ENCODE data around the gene AKIP1.

AKIP1 gene

GRCh38 chr11:8942518-8943066 is 31.6 kb downstream of the AKIP1 start, which contains the start of gene ASCL3:
Gene ASCL3, minus strand, starts transcription at chr11:8943016. Its CDS starts 4,855 bp downstream, at chr11:8938161.
- H3K27ac ChIP-seq, result no peak within 1 kb of the TSS
- no peak for TF ChIP-seq CTCF (conservative IDR thresholded peaks at IDR 0.05)

GRCh38 chr11:8947230-8947943 is 36.4 kb downstream of the AKIP1 start:
- no peak overlapping the region for H3K27ac ChIP-seq

GRCh38 chr11:8948886-8949285 is 37.9 kb downstream of the AKIP1 start:
- no peak for TF ChIP-seq CTCF (conservative IDR thresholded peaks at IDR 0.05)
- H3K27ac ChIP-seq, result no peak overlapping the region

More at GRCh38 chr11:8947230-8947943, 36.4 kb downstream of the AKIP1 start:
- no peak for TF ChIP-seq CTCF (conservative IDR thresholded peaks at IDR 0.05)

GRCh38 chr11:8956860-8957259 is 45.9 kb downstream of the AKIP1 start:
- no peak for TF ChIP-seq CTCF (conservative IDR thresholded peaks at IDR 0.05)
- no peak overlapping the region for H3K27ac ChIP-seq

- TF ChIP-seq CTCF (conservative IDR thresholded peaks at IDR 0.05), result peak; percentile 76
- peak overlapping the region; percentile 26 for H3K27ac ChIP-seq
Observed at GRCh38 chr11:8959546-8960166, 48.7 kb downstream of the AKIP1 start.

- TF ChIP-seq CTCF (conservative IDR thresholded peaks at IDR 0.05), result no peak
- H3K27ac ChIP-seq, result no peak overlapping the region
Observed at GRCh38 chr11:8961401-8961800, 50.4 kb downstream of the AKIP1 start.

GRCh38 chr11:8962841-8963240 is 51.9 kb downstream of the AKIP1 start:
- no peak for TF ChIP-seq CTCF (conservative IDR thresholded peaks at IDR 0.05)
- peak overlapping the region; percentile 91 for H3K27ac ChIP-seq

Measured in VCaP (cell line).